GM12892 (cell line): Measurements from ENCODE around the gene USP44.

Experiments used
- DNase-seq: peaks from one replicate; pipeline ENCODE4 v3.0.0; 2011; ENCODE audit not compliant: insufficient read length
- FAIRE-seq: peaks from 2 replicates; lab custom pipeline; 2011; peaks lifted over from hg19 to GRCh38; lab: Jason Lieb, UNC
- POLR2A ChIP-seq: IDR thresholded peaks from 2 replicates; pipeline ENCODE4 v1.6.1; 2011; ENCODE audit warnings: low read depth, low read length, control low read depth
- POLR2AphosphoS5 ChIP-seq: IDR thresholded peaks from 2 replicates; pipeline ENCODE4 v1.6.1; 2011; ENCODE audit warnings: low read depth, low read length, control low read depth
- TAF1 ChIP-seq: IDR thresholded peaks from 2 replicates; pipeline ENCODE4 v1.6.1; 2011; ENCODE audit warnings: low read depth, mild to moderate bottlenecking, control low read depth, low read length, borderline replicate concordance

Gene USP44

GRCh38 chr12:95518944-95519343 lies 32.3 kb downstream of the USP44 start:
- DNase-seq (no peak), FAIRE-seq (no peak)
- TF ChIP-seq TAF1 (no peak), POLR2A (no peak), POLR2AphosphoS5 (no peak)

- FAIRE-seq: no peak
- TF ChIP-seq POLR2A (no peak), POLR2AphosphoS5 (no peak), TAF1 (no peak)
- DNase-seq: no peak
These were observed 34.0 kb downstream of the USP44 start for GRCh38 chr12:95517246-95517645.

GRCh38 chr12:95516757-95517156 lies 34.5 kb downstream of the USP44 start:
- FAIRE-seq (no peak), DNase-seq (no peak)
- TF ChIP-seq TAF1 (no peak), POLR2AphosphoS5 (no peak), POLR2A (no peak)

GRCh38 chr12:95515197-95515596 lies 36.1 kb downstream of the USP44 start:
- FAIRE-seq: no peak

GRCh38 chr12:95513599-95513998 lies 37.7 kb downstream of the USP44 start:
- DNase-seq (no peak), FAIRE-seq (no peak)
- no peak for TF ChIP-seq TAF1
- TF ChIP-seq POLR2A: no peak
- TF ChIP-seq POLR2AphosphoS5: no peak

More at GRCh38 chr12:95515197-95515596, 36.1 kb downstream of the USP44 start:
- no peak for DNase-seq
- TF ChIP-seq POLR2A: no peak
- no peak for TF ChIP-seq TAF1
- TF ChIP-seq POLR2AphosphoS5: no peak

- TF ChIP-seq POLR2AphosphoS5: no peak
- TF ChIP-seq POLR2A: no peak
- TF ChIP-seq TAF1: no peak
- FAIRE-seq: no peak
- no peak for DNase-seq
These were observed 39.3 kb downstream of the USP44 start for GRCh38 chr12:95511977-95512376.

- TF ChIP-seq POLR2AphosphoS5: no peak
- TF ChIP-seq TAF1: no peak
- TF ChIP-seq POLR2A: no peak
- DNase-seq: no peak
- no peak for FAIRE-seq
These were observed 42.0 kb downstream of the USP44 start for GRCh38 chr12:95509300-95509699.

- TF ChIP-seq POLR2A (no peak), POLR2AphosphoS5 (no peak), TAF1 (no peak)
- FAIRE-seq: no peak
- no peak for DNase-seq
These were observed 44.4 kb downstream of the USP44 start for GRCh38 chr12:95506707-95507523.

- DNase-seq (no peak), FAIRE-seq (no peak)
- TF ChIP-seq TAF1 (no peak), POLR2A (no peak), POLR2AphosphoS5 (no peak)
These were observed 46.2 kb downstream of the USP44 start for GRCh38 chr12:95505039-95505438.

GRCh38 chr12:95504140-95504539 lies 47.1 kb downstream of the USP44 start:
- FAIRE-seq: no peak
- TF ChIP-seq POLR2A (no peak), TAF1 (no peak), POLR2AphosphoS5 (no peak)
- no peak for DNase-seq

GRCh38 chr12:95499772-95500171 lies 51.5 kb downstream of the USP44 start:
- FAIRE-seq (no peak), DNase-seq (no peak)
- TF ChIP-seq POLR2AphosphoS5: no peak
- TF ChIP-seq POLR2A: no peak
- TF ChIP-seq TAF1: no peak

GRCh38 chr12:95498968-95499367 lies 52.3 kb downstream of the USP44 start:
- TF ChIP-seq POLR2AphosphoS5 (no peak), POLR2A (no peak), TAF1 (no peak)
- no peak for FAIRE-seq

GRCh38 chr12:95497031-95497430 lies 54.2 kb downstream of the USP44 start:
- no peak for DNase-seq
- TF ChIP-seq POLR2A: no peak
- no peak for TF ChIP-seq POLR2AphosphoS5
- TF ChIP-seq TAF1: no peak
- no peak for FAIRE-seq

More at GRCh38 chr12:95498968-95499367, 52.3 kb downstream of the USP44 start:
- no peak for DNase-seq
